HepG2 (cell line): ENCODE measurements around the gene WNT7A. TPM values are rescaled to one million over a fixed set of nuclear protein-coding genes. Genes with fewer than 3 reads are reported as not detected.

Experiments
- ATAC-seq: fragments of 200-7000 bp; cut with Tn5 transposase; 3 replicates; pipeline ENCODE4 v1.9.1; 2020; ENCODE audit warnings: mild to moderate bottlenecking, moderate library complexity
- BruUV-seq: library from RNA; stranded (reverse); fragments of 400-500 nt; replicated peaks from 2 replicates; lab custom pipeline; 2021; lab: Mats Ljungman, UMichigan
- CTCF ChIA-PET: fragments of 300-600 bp; formaldehyde crosslinking; extraction: SDS; loops from one replicate; lab custom pipeline; 2021; ENCODE audit warnings: low total read pairs, inconsistent platforms, low intra/inter-chr PET ratio; lab: Yijun Ruan, JAX
- POLR2A ChIA-PET: fragments of 350-600 bp; sonication (Branson Sonifier 250); formaldehyde crosslinking; loops from one replicate; lab custom pipeline; 2020; ENCODE audit warnings: antibody characterized with exemption, inconsistent platforms; lab: Yijun Ruan, JAX
- DNase-seq: peaks from one replicate; pipeline ENCODE4 v3.0.0-alpha.2; 2015; ENCODE audit warnings: low spot score
- FAIRE-seq: peaks from 3 replicates; lab custom pipeline; 2011; peaks lifted over from hg19 to GRCh38; lab: Jason Lieb, UNC
- H2AFZ ChIP-seq: one replicate; pipeline ENCODE4 v1.6.1; 2011; ENCODE audit warnings: low read length, inconsistent platforms
- H3K27ac ChIP-seq: fragments of 300-600 bp; 3 replicates; pipeline ENCODE4 v1.8.0; 2011; ENCODE audit warnings: mixed run types, mild to moderate bottlenecking, mixed read lengths, low read length, inconsistent platforms; ENCODE audit not compliant: insufficient read depth; ENCODE audit errors: extremely low read length
- H3K27me3 ChIP-seq, 2 experiments: fragments of 200-600 bp in 1 of 2; 2 replicates in 1 of 2; 3 replicates in 1 of 2; pipeline versions ENCODE4 v1.6.0 to v1.8.0; 2011; ENCODE audit warnings: low read length in 2 of 2, mild to moderate bottlenecking in 2 of 2, moderate library complexity in 2 of 2, inconsistent platforms in 1 of 2; ENCODE audit not compliant: insufficient read depth in 2 of 2, control insufficient read depth in 1 of 2
- H3K36me3 ChIP-seq, 2 experiments: fragments of 200-600 bp in 1 of 2; replicated peaks in 1 of 2; 2 replicates in 1 of 2; 3 replicates in 1 of 2; pipeline versions ENCODE4 v1.5.1 to v1.8.0; 2011; ENCODE audit warnings: low read length in 2 of 2, inconsistent platforms in 1 of 2; ENCODE audit not compliant: insufficient read depth in 2 of 2, control insufficient read depth in 1 of 2
- H3K4me1 ChIP-seq: 2 replicates; pipeline ENCODE4 v1.5.1; 2012; ENCODE audit warnings: low read length, inconsistent platforms; ENCODE audit not compliant: insufficient read depth
- H3K4me2 ChIP-seq: 2 replicates; pipeline ENCODE4 v1.6.0; 2011; ENCODE audit warnings: low read depth, low read length, inconsistent platforms
- H3K4me3 ChIP-seq, 3 experiments: fragments of 200-600 bp in 1 of 3; sonication (generic), shearing (Covaris generic) in 1 of 3; replicated peaks in 1 of 3; 2 replicates each; pipeline ENCODE4 v1.5.1; 2011 to 2016; ENCODE audit warnings: low read length in 3 of 3, inconsistent platforms in 2 of 3, low read depth in 2 of 3, mild to moderate bottlenecking in 2 of 3, control low read depth in 1 of 3, mixed read lengths in 1 of 3; ENCODE audit not compliant: insufficient read depth in 1 of 3
- H3K79me2 ChIP-seq: one replicate; pipeline ENCODE4 v1.6.1; 2011; ENCODE audit warnings: low read length, inconsistent platforms; ENCODE audit not compliant: insufficient read depth
- H3K9ac ChIP-seq: 2 replicates; pipeline ENCODE4 v1.6.0; 2011; ENCODE audit warnings: mild to moderate bottlenecking, low read depth, low read length, inconsistent platforms; ENCODE audit not compliant: insufficient read depth
- H3K9me3 ChIP-seq: 2 replicates; pipeline ENCODE4 v1.5.1; 2012; ENCODE audit warnings: mild to moderate bottlenecking, low read length
- H4K20me1 ChIP-seq: 2 replicates; pipeline ENCODE4 v1.6.0; 2011; ENCODE audit warnings: inconsistent platforms, mild to moderate bottlenecking, low read length, moderate library complexity; ENCODE audit not compliant: insufficient read depth
- AKNA ChIP-seq: sonication (generic); formaldehyde crosslinking; IDR thresholded peaks from 2 replicates; pipeline ENCODE4 v1.4.0; 2020; ENCODE audit warnings: missing genetic modification reagents, borderline replicate concordance
- CCDC6 ChIP-seq: sonication (generic); formaldehyde crosslinking; IDR thresholded peaks from 2 replicates; pipeline ENCODE4 v1.8.1; 2022; ENCODE audit warnings: mild to moderate bottlenecking, missing genetic modification reagents, moderate library complexity
- JDP2 ChIP-seq: sonication (generic); formaldehyde crosslinking; IDR thresholded peaks from 2 replicates; pipeline ENCODE4 v1.8.1; 2022; ENCODE audit warnings: missing genetic modification reagents, borderline replicate concordance
- LBX2 ChIP-seq: sonication (generic); formaldehyde crosslinking; IDR thresholded peaks from 2 replicates; pipeline ENCODE4 v1.5.0; 2020; ENCODE audit warnings: missing genetic modification reagents, mild to moderate bottlenecking, borderline replicate concordance
- NR3C1 ChIP-seq: sonication (generic); formaldehyde crosslinking; IDR thresholded peaks from 2 replicates; pipeline ENCODE4 v1.4.0; 2020; ENCODE audit warnings: missing genetic modification reagents
- PHF8 ChIP-seq: sonication (generic); formaldehyde crosslinking; IDR thresholded peaks from 2 replicates; pipeline ENCODE4 v1.5.0; 2020; ENCODE audit warnings: missing genetic modification reagents
- RXRA ChIP-seq: sonication (generic); formaldehyde crosslinking; IDR thresholded peaks from 2 replicates; pipeline ENCODE4 v1.5.1; 2020; ENCODE audit warnings: missing genetic modification reagents
- SOX5 ChIP-seq: IDR thresholded peaks from 2 replicates; pipeline ENCODE4 v1.6.1; 2016; ENCODE audit warnings: borderline replicate concordance
- ZBTB26 ChIP-seq: IDR thresholded peaks from 2 replicates; pipeline ENCODE4 v1.6.1; 2016; ENCODE audit warnings: missing compliant biosample characterization, missing genetic modification reagents, borderline replicate concordance
- ZNF260 ChIP-seq: sonication (generic); formaldehyde crosslinking; IDR thresholded peaks from 2 replicates; pipeline ENCODE4 v1.4.0; 2020; ENCODE audit warnings: missing genetic modification reagents, low read depth, mild to moderate bottlenecking, borderline replicate concordance
- ZNF280D ChIP-seq: sonication (generic); formaldehyde crosslinking; IDR thresholded peaks from 2 replicates; pipeline ENCODE4 v1.5.1; 2020; ENCODE audit warnings: mild to moderate bottlenecking, missing genetic modification reagents
- ZNF3 ChIP-seq: IDR thresholded peaks from 2 replicates; pipeline ENCODE4 v1.7.0; 2017; ENCODE audit warnings: inconsistent platforms
- ZNF34 ChIP-seq: sonication (generic); formaldehyde crosslinking; IDR thresholded peaks from 2 replicates; pipeline ENCODE4 v1.4.0; 2020; ENCODE audit warnings: mild to moderate bottlenecking, missing genetic modification reagents, borderline replicate concordance
- ZNF564 ChIP-seq: sonication (generic); formaldehyde crosslinking; IDR thresholded peaks from 2 replicates; pipeline ENCODE4 v1.8.1; 2023; ENCODE audit warnings: mild to moderate bottlenecking, missing genetic modification reagents
- ZNF607 ChIP-seq: sonication (generic); formaldehyde crosslinking; IDR thresholded peaks from 2 replicates; pipeline ENCODE4 v1.5.1; 2020; ENCODE audit warnings: missing genetic modification reagents, mild to moderate bottlenecking, borderline replicate concordance
- ZNF615 ChIP-seq: sonication (generic); formaldehyde crosslinking; IDR thresholded peaks from 2 replicates; pipeline ENCODE4 v1.5.0; 2020; ENCODE audit warnings: mild to moderate bottlenecking, missing genetic modification reagents, borderline replicate concordance
- ZSCAN22 ChIP-seq: sonication (generic); formaldehyde crosslinking; IDR thresholded peaks from 2 replicates; pipeline ENCODE4 v1.4.0; 2020; ENCODE audit warnings: mild to moderate bottlenecking, missing genetic modification reagents
- WGBS: methylation state at CpG from one replicate; pipeline ENCODE4 v1.1.6; 2017; ENCODE audit warnings: low lambda C conversion rate; 5-methylcytosine and 5-hydroxymethylcytosine counted together
- in situ Hi-C: cut with HindIII; loops from 2 replicates; pipeline ENCODE4 v1.10.0; 2017; ENCODE audit warnings: low pct_unique_long_range_greater_than_20kb; ENCODE audit not compliant: extremely low pct_ligation_motif_present
- intact Hi-C: fragments of 100-400 bp; cut with micrococcal nuclease; formaldehyde crosslinking; loops from one replicate; pipeline ENCODE4 v1.10.0; 2022; ENCODE audit not compliant: unreplicated experiment
- polyA plus RNA-seq, 8 experiments: library from polyadenylated mRNA; depleted of rRNA in 3 of 8; stranded (reverse) in 7 of 8; unstranded in 1 of 8; fragments of >200 nt; fragmentation: Illumina TruSeq in 4 of 8; extraction: Trizol in 4 of 8; gene quantifications; 2 replicates each; pipeline versions ENCODE4 v1.2.1 to v1.2.3, GENCODE V29; 2011 to 2016; ENCODE audit warnings: low read depth in 4 of 8, missing spikeins in 1 of 8, mixed read lengths in 1 of 8; ENCODE audit not compliant: insufficient read depth in 1 of 8
- total RNA-seq, 5 experiments: library from RNA; depleted of rRNA; stranded (reverse); fragments of >200 nt; fragmentation: Illumina TruSeq; extraction: Trizol; gene quantifications; 2 replicates each; pipeline ENCODE4 v1.2.3, GENCODE V29; 2016; ENCODE audit warnings: low read depth in 1 of 5

Gene WNT7A
- total and polyA plus RNA-seq, 2 of the 13 experiments (the other 11 are each of a cell fraction or from before 2014, with no cell fraction given): not detected

- Histone ChIP-seq H3K36me3 (no peaks in the 10 kb centered on the region), H3K4me3 (no peak overlapping the region), H4K20me1 (peaks cover 3% of the 10 kb centered on the region; the same call in 1 of the 2 replicates), H3K27ac (no peak overlapping the region), H3K4me1 (no peaks in the 10 kb centered on the region), H3K79me2 (no peaks in the 10 kb centered on the region), H3K9ac (no peak overlapping the region), H3K4me2 (no peak overlapping the region), H2AFZ (no peak overlapping the region), H3K27me3 (peaks cover 1 to 58% of the 10 kb centered on the region in 2 experiments), H3K9me3 (no peaks in the 10 kb centered on the region)
- no peak for DNase-seq
- FAIRE-seq: no peak
- intact Hi-C loops: no loop called here
- BruUV-seq: no TSS peak
- WGBS: 10% methylated on average over 5 of the region's 5 CpGs
- in situ Hi-C loops: no loop called here
- ChIA-PET POLR2A (no interaction called here), CTCF (no interaction called here)
- no peak for ATAC-seq
- TF ChIP-seq CCDC6 (CRISPR knock-in tag) (no peak), LBX2 (CRISPR knock-in tag) (no peak), ZSCAN22 (CRISPR knock-in tag) (no peak), ZNF34 (CRISPR knock-in tag) (no peak), NR3C1 (CRISPR knock-in tag) (no peak), ZNF564 (CRISPR knock-in tag) (no peak), PHF8 (CRISPR knock-in tag) (no peak), JDP2 (CRISPR knock-in tag) (no peak), SOX5 (CRISPR knock-in tag) (no peak), ZNF260 (CRISPR knock-in tag) (no peak), ZNF280D (CRISPR knock-in tag) (no peak), ZNF3 (CRISPR knock-in tag) (no peak), ZNF607 (CRISPR knock-in tag) (no peak), ZNF615 (CRISPR knock-in tag) (no peak), RXRA (CRISPR knock-in tag) (no peak), AKNA (CRISPR knock-in tag) (no peak), ZBTB26 (CRISPR knock-in tag) (no peak)
Measured at GRCh38 chr3:13849018-13849417, 30.9 kb downstream of the WNT7A start.
